Pancreas (tissue), 10 donors: ENCODE data around the gene SMIM12. TPM values are rescaled to one million over a fixed set of nuclear protein-coding genes. Genes with fewer than 3 reads are reported as not detected.

Experiments
- ATAC-seq, 4 donors: fragments of 200-7000 bp; cut with Tn5 transposase; one replicate each; pipeline versions ENCODE4 v1.8.0 to v1.9.1; 2020; ENCODE audit warnings: mild to moderate bottlenecking in 4 of 4, moderate library complexity in 4 of 4
- DNase-seq, 6 donors: peaks; one replicate each; pipeline ENCODE4 v3.0.0-alpha.2; 2020
- FAIRE-seq: peaks from 2 replicates; lab custom pipeline; 2012; peaks lifted over from hg19 to GRCh38; lab: Jason Lieb, UNC
- H3K27ac ChIP-seq, 4 donors: fragments of 200-600 bp; sonication (generic); 1 replicate in 3 of 4; 2 replicates in 1 of 4; pipeline versions ENCODE4 v1.5.0 to v1.8.0; 2020
- H3K27me3 ChIP-seq, 4 donors: fragments of 200-600 bp; one replicate each; pipeline ENCODE4 v1.8.0; 2021
- H3K36me3 ChIP-seq, 3 donors: fragments of 200-600 bp; sonication (generic) in 1 of 3; one replicate each; pipeline versions ENCODE4 v1.5.0 to v1.8.0; 2020 to 2021
- H3K4me1 ChIP-seq, 3 donors: fragments of 200-600 bp; one replicate each; pipeline ENCODE4 v1.8.0; 2021
- H3K4me3 ChIP-seq, 4 donors: fragments of 200-600 bp; sonication (generic) in 2 of 4; one replicate each; pipeline versions ENCODE4 v1.5.0 to v1.8.0; 2020 to 2021
- H3K9me3 ChIP-seq, 4 donors: fragments of 200-600 bp; one replicate each; pipeline ENCODE4 v1.8.0; 2021
- WGBS, 2 donors: extraction: QIAGEN DNeasy Blood & Tissue Kit; methylation state at CpG; one replicate each; pipeline ENCODE4 v1.1.7; 2013; 5-methylcytosine and 5-hydroxymethylcytosine counted together
- intact Hi-C, 3 donors: fragments of 100-400 bp; cut with DNase I; formaldehyde crosslinking; loops; one replicate each; pipeline versions ENCODE4 v1.11.1 to v1.14.2; 2022
- polyA plus RNA-seq, 2 donors: library from polyadenylated mRNA; stranded (reverse); fragments of 200-250 nt; gene quantifications; one replicate each; pipeline ENCODE4 v1.2.3, GENCODE V29; 2013
- total RNA-seq, 6 donors: library from RNA; stranded (reverse); fragmentation: NEBNext Ultra II Directional in 4 of 6; extraction: Animal tissue kit (Norgen Biotek cat#: 25700) in 4 of 6; gene quantifications; one replicate each; pipeline versions ENCODE4 v1.2.1 to v1.2.4, GENCODE V29; 2021 to 2023
- TF ChIP-seq, protein P1 (sequence below), 4 donors: fragments of 200-600 bp; sonication (generic) in 3 of 4; IDR thresholded peaks; one replicate each; pipeline versions ENCODE4 v1.5.0 to v1.8.0; 2021; ENCODE audit warnings: antibody characterized with exemption in 4 of 4
- donor health status: healthy with polysubstance abuse.
- donor health status: DM: no; HTN: no; CAD: no; lungs with moderate emphysema.
- donor health status: DM: no; HTN: no; CAD: no.
- donor health status: control.
- donor health status: control.
- donor health status: Bipolar disorder and iron deficiency.
- donor health status: DM: yes; HTN: yes; CAD: no.
- donor health status: DM: no; HTN: no; CAD: no.
- donor health status: DM: no; HTN: no; CAD: no.
- donor health status: DM: yes; HTN: yes; CAD: no.

SMIM12 gene
- total and polyA plus RNA-seq, 8 donors: 6.2 to 18.5 (median 14.3) TPM

DNA sequence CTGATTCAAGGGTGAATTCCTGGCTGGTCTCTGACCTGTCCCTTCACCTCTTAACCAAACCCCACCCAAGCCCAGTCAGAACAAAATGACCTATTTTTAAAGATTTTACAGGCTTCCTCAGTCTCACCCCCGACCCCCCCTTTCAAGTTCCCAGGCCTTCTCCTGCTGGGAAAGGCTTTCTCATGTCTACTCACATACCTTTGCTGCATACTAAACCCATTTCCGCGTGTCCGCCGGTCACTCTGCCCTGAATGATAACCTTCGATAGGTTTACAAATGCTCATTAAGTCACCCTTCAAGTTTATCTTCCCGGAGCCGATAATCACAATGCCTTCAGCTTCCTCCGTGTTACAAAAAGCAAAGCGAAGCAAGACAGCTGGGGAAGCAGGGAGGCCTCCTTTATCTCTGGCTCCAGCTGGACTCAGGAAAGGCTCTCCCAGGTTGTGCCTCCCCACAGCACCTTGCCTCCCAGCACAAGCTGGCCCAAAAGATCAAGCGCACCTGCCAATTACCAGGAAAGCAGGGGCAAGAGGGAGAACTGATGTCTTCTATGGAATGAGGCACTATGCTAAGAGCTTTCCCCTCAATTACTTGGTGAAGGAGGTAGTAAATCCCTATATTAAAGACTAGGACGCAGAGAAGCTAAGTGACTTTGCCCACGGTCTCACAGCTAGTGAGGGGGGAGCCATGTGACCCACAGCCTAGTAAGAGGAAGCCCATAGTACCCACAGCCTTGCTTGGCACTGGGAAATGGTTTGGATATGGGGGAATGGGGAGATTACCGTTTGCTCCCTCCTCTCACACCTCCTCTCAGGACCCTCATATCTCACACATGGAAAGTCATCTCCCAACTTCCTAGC lies 15.9 kb downstream of the SMIM12 start:
- ATAC-seq: peak; percentile 35 to 72 (median 55)
- WGBS, 2 donors: 29 to 34% methylated on average over 14 of the region's 14 CpGs

DNA sequence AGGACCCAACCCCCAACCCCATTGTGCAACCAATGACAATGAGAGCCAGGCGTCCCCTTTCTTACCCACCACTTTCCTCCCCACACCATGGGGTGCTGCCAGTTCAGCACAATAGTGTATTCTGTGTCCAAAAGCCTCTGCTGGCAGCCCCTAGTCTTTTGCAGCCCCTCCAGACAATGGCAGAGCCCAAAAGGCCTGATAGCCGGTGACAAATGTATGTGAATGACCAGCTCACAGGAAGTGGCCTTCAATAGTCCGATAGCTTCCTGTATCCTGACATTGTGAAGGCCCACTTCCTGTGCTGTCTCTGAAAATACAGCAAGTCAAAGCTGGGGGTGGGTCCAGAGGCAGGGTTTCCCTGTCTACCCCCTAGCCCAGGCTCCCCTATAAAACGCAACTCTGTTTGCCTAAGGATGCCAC lies 16.6 kb downstream of the SMIM12 start:
- Histone ChIP-seq H3K36me3 (no peaks in the 10 kb centered on the region), H3K27ac (no peak overlapping the region), H3K4me1 (peaks cover 9 to 12% (median 10%) of the 10 kb centered on the region in 3 donors), H3K4me3 (no peak overlapping the region), H3K27me3 (no peaks in the 10 kb centered on the region), H3K9me3 (no peaks in the 10 kb centered on the region)
- intact Hi-C loops: no loop called here
- 67 to 70% methylated on average over 4 of the region's 4 CpGs for WGBS, 2 donors
- ATAC-seq (no peak), FAIRE-seq (no peak), DNase-seq (no peak)
- TF ChIP-seq, protein P1, sequence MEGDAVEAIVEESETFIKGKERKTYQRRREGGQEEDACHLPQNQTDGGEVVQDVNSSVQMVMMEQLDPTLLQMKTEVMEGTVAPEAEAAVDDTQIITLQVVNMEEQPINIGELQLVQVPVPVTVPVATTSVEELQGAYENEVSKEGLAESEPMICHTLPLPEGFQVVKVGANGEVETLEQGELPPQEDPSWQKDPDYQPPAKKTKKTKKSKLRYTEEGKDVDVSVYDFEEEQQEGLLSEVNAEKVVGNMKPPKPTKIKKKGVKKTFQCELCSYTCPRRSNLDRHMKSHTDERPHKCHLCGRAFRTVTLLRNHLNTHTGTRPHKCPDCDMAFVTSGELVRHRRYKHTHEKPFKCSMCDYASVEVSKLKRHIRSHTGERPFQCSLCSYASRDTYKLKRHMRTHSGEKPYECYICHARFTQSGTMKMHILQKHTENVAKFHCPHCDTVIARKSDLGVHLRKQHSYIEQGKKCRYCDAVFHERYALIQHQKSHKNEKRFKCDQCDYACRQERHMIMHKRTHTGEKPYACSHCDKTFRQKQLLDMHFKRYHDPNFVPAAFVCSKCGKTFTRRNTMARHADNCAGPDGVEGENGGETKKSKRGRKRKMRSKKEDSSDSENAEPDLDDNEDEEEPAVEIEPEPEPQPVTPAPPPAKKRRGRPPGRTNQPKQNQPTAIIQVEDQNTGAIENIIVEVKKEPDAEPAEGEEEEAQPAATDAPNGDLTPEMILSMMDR (IDR thresholded peaks at IDR 0.05): no peak

More for the DNA sequence above, 15.9 kb downstream of the SMIM12 start:
- Histone ChIP-seq H3K36me3 (no peaks in the 10 kb centered on the region), H3K27ac (peak overlapping the region in 2 of 4 donors; percentile 4 to 6), H3K4me1 (peaks cover 9 to 12% (median 10%) of the 10 kb centered on the region in 3 donors), H3K27me3 (no peaks in the 10 kb centered on the region), H3K9me3 (no peaks in the 10 kb centered on the region), H3K4me3 (no peak overlapping the region)
- intact Hi-C loops: no loop called here
- TF ChIP-seq, protein P1 (IDR thresholded peaks at IDR 0.05): no peak
- FAIRE-seq (no peak), DNase-seq (peak in 1 of 6 donors; percentile 33)

DNA sequence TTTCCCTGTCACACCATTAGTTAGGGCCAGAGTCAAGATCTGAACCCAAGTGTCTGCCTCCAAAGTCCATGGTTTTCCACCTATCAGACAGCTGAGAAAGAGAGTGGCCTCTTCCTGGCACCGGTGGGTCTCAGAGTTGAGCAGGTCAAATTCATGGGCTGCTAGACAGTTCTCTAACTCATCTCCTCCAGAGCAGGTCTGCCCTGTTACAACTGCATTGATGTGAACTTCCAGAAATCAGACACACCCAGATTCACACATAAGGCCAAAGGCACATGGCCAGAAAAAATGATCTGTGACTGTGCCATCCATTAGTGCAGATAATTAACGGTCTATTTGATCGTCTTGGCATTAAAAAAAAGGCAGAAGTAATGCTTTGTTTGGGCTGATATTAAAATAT lies 17.5 kb downstream of the SMIM12 start:
- no peak overlapping the region for H3K27ac ChIP-seq
- WGBS, 2 donors: 42 to 43% methylated on average over 3 of the region's 3 CpGs
- no peak for ATAC-seq

DNA sequence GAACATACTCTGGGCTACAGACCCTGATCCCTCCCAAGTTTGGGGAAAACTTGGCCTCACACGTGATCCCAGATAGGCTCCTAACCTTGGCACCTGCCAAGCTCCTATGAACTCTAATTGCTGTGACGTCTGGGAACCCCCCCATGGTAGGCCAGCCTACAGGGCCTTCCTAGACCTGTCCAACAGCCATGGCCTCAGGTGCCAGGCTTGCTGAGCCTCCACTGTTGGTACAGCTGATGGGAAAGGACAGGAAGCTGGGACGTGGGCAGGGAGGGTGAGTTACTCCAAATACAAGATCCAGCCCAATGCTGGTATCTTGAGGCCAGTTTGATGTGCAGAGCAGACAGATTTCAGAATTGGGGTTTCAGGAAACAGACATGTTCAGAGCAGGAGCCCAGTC lies 19.1 kb downstream of the SMIM12 start:
- H3K27ac ChIP-seq: no peak overlapping the region
- peaks cover under 1 to 10% (median 3%) of the 10 kb centered on the region in 3 donors for H3K4me1 ChIP-seq
- no peak for ATAC-seq
- no peaks in the 10 kb centered on the region for H3K36me3 ChIP-seq
- H3K9me3 ChIP-seq: no peaks in the 10 kb centered on the region
- intact Hi-C loops: no loop called here
- no peaks in the 10 kb centered on the region for H3K27me3 ChIP-seq
- FAIRE-seq: no peak
- no peak overlapping the region for H3K4me3 ChIP-seq
- 70 to 71% methylated on average over 3 of the region's 3 CpGs for WGBS, 2 donors
- DNase-seq: no peak
- TF ChIP-seq, protein P1 (IDR thresholded peaks at IDR 0.05): no peak

More for the DNA sequence above, 17.5 kb downstream of the SMIM12 start:
- TF ChIP-seq, protein P1 (IDR thresholded peaks at IDR 0.05): no peak
- FAIRE-seq (no peak), DNase-seq (no peak)
- Histone ChIP-seq H3K4me3 (no peak overlapping the region), H3K4me1 (peaks cover 5 to 10% (median 9%) of the 10 kb centered on the region in 3 donors), H3K36me3 (no peaks in the 10 kb centered on the region), H3K27me3 (no peaks in the 10 kb centered on the region), H3K9me3 (no peaks in the 10 kb centered on the region)
- intact Hi-C loops: no loop called here
